GM21390 (cell line): ENCODE results near the gene TBCD.
"Not testable (repeated sequence)": the region's sequence is repeated elsewhere in the genome, so short reads cannot be mapped to it uniquely, and the experiment has no call there.

ENCODE experiments used
- ATAC-seq: cut with Tn5 transposase; IDR thresholded peaks from one replicate; pipeline ENCODE4 v1.9.1; 2021; ENCODE audit not compliant: unreplicated experiment

The TBCD gene

DNA sequence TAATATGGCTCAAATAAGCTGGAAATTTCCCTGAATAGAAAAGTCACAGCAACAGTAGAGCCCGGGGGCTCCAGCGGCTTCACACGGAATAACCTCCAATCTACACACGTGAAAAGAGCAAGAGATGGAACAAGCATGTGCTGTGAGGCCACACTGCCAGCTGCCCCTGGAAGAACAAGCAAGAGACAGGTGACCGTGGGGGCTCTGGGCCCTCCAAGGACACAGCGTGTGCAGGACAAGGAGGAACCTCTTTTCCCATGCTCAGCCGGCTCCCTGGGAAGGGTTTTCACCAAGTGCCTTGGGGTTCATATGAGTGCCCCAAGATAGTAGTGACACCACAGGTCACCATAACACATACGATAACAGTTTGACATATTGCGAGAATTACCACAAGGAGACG is 198.1 kb downstream of the TBCD start:
- no peak for ATAC-seq

DNA sequence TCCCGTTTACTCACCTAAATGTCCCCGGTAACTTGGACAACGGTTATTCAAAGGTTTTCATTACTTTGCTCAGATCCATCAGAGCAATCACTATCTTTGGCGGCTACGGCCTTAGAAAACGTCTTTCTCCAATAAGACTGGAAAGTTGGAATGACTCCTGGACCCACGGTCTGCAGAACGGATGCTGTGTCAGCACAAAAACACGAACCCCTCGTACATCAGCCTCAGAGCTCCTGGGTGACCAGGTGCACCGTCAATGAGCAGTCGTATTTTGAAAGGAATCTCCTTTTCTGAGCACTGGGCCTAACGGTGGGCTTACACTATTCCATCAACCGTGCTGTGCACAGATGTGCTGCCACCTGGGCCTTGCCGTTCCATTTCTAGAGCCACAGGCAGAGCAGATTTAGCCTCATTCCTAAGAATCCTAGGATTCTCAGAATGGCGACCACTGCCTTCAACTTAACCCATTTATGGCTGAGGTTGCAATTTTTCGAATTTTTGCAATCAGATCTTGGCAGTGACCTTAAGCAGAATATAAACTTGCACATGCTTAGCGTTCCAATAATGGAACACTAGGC is 198.7 kb downstream of the TBCD start:
- ATAC-seq, result no peak

DNA sequence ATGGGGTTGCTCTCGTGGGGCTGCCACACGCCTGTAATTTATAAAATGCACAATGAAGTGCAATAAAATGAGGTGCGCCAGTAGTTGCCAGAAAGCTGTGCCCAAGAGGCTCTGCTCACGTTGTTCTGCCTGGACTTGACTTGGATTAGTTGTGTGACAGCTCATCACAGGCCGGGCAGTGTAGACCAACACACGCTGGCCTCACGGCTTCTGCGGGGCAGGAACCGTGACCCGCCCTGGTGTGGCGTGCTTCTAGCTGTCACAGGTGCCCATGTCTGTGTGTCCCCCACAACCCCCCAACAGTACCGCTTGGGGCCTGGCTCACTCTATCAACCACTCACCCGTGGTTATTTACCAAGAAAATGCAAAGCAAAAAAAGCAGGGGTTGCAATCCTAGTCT is 200.2 kb downstream of the TBCD start:
- ATAC-seq, result no peak

DNA sequence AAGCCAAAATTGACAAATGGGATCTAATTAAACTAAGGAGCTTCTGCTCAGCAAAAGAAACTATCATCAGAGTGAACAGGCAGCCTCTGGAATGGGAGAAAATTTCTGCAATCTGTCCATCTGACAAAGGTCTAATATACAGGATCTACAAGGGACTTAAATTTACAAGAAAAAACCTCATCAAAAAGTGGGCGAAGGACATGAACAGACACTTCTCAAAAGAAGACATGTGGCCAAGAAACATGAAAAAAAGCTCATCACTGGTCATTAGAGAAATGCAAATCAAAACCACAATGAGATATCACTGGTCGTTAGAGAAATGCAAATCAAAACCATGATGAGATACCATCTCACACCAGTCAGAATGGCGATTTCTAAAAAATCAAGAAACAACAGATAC is 203.2 kb downstream of the TBCD start:
- not testable (repeated sequence) for ATAC-seq

DNA sequence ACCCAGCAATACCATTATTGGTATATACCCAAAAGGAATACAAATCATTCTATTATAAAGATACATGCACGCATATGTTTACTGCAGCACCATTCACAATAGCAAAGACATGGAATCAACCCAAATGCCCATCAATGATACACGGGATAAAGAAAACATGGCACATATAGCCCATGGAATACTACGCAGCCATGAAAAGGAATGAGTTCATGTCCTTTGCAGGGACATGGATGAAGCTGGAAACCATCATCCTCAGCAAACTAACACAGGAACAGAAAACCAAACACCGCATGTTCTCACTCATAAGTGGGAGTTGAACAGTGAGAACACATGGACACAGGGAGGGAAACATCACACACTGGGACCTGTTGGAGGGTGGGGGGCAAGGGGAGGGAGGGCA is 203.8 kb downstream of the TBCD start:
- not testable (repeated sequence) for ATAC-seq

DNA sequence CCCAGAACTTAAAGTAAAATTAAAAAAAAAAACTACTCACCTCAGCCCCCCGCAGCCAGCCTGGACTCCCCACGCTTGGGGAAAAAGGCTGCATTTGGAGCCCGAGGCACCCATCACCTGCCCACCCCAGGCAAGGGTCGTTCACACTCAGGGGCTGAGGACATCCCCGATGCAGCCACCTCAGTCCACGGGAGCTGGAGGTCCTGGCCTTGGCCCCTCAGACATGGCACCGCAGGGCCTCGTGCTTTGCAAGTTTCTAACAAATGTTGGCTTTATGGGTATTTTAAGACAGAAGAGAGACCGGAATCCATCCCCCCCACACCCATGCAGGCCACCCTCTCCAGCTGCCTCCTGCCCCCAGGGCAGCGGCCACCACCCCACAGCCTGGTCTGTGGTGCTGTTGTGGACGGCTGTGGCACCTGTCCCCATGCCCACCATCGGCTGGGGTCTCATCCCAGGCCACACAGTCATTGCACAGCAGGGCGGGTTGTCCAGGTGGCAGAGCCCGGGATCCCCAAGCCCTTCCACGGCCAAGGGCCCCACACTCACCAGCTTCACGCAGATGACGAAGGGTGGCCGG is 204.4 kb downstream of the TBCD start:
- ATAC-seq, result no peak

DNA sequence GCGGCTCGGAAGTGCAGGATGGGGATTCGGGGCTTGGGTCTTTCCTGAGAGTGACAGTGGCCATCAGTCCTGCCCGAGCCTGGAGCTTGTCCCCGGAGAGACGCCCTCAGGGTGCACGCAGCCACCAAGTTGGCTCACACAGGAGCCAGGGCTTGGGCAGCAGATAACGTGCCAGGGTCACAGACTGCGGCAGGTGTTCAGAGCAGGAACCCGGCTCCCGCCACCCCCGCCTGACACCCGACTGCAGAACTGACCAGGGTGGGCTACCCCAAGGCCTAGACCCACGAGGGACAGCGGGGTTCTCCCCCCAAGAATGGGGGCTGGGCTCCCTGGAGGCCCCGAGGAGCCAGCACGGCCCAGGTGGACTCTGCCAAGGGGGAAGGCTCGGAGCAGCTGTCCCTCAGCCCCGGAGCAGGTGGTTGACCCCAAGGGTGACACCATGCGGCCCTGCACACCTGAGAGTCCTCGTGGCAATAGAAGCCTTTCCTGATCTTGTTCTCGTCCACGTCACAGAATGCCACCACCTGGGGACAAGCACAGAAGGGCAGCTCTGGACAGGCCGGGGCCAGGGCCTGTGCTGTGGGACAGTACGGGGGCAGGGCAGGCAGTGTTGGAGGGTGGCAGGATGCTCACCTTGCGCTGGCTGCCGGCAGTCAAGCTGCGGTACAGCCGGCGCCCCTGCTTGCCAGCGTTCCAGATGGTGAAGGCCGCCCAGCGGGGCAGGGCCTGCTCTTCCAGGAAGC is 205.0 kb downstream of the TBCD start:
- ATAC-seq, result no peak

DNA sequence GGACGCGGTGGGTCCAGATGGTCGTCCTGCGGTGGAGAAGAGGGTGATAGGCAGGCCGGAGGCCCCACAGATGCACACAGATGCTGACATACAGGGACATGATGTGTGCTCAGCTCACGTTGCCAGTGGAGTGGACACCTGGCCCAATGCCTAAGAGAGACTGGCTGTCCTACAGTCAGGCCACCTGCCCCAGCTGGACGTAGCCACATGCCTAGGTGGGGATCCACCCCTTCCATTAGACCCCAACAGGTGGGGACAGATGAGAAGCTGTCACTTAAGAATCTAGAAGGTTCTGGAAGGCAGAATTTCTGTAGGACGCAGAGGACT is 205.6 kb downstream of the TBCD start:
- no peak for ATAC-seq

DNA sequence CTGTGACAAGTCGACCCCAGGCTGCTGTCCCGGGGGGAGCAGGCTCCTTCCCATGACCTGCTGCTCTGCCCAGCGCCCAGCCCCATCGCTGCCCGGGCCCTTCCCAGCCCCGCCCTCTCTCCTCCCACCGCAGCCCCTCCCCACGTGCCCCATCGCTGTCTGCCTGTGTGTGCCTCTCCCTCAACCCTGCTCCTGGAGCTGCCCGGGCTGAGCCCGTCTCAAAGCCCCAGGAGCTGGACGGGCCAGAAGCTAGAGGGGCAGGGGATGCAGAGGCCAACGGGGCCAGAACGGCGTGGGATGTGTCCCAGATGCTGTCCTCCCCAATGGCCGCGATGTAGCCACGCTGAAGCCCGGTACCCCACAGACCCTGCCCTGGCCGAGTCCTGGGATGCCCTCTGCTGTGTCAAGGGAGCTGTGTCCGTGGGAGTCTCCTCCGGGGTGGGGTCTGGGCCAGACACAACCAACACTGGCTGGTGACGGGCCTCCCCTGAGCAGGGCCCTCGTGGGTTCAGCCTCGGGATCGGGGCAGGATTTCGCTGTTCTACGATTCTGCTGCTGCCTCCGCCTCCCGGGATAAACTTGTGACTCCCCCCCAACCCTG is 206.2 kb downstream of the TBCD start:
- ATAC-seq, result no peak

DNA sequence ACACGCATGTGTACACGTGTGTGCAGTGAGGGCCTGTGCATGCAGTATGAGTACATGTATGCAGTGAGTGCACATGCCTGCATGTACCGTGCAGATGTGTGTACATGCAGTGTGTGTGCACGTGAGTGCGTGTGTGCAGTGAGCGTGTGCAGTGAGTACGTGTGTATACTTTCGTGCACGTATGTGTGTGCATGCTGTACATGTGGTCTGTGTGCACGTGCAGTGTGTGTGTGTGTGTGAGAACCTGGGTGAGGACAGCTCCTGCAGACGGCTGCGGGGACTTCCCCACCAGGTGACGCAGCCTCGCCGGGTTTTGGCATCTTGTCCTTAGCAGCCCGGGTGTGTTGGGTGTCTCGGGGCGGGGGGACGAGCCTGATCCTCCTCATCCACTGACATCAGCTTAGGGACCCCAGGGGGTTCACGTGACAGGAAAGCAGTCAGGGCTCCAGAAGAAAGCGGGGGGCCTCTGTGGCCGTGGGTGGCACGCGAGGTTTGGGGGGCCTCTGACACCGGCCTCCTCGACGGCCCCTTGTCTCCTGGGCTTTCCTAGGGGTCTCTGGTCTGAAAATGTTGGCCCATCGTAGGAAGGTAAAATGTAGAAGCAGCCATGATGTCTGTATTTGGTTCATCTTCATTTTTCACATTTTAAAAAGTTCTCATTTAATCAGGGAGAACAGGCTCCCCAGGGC is 207.5 kb downstream of the TBCD start:
- ATAC-seq, result no peak

DNA sequence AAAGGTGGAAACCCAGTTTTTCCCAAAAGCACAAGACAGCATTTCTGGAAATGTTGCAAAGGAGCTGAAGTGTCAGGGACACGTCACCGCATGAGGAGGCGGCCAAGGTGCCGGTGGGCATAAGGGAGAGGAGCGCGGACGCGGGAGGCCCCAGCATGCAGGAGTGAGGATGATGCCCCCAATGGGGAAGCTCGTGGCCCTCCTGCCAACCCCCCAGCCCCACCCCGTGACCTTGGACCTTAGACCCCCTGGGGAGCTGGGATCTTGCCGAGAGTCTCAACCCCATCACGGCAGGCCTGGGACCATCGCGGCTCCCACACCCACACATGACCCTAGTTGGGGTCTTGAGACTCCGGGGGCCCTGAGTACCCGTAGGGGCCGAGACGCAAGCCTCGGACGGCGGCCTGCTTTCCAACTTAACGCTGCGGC is 208.1 kb downstream of the TBCD start:
- no peak for ATAC-seq

DNA sequence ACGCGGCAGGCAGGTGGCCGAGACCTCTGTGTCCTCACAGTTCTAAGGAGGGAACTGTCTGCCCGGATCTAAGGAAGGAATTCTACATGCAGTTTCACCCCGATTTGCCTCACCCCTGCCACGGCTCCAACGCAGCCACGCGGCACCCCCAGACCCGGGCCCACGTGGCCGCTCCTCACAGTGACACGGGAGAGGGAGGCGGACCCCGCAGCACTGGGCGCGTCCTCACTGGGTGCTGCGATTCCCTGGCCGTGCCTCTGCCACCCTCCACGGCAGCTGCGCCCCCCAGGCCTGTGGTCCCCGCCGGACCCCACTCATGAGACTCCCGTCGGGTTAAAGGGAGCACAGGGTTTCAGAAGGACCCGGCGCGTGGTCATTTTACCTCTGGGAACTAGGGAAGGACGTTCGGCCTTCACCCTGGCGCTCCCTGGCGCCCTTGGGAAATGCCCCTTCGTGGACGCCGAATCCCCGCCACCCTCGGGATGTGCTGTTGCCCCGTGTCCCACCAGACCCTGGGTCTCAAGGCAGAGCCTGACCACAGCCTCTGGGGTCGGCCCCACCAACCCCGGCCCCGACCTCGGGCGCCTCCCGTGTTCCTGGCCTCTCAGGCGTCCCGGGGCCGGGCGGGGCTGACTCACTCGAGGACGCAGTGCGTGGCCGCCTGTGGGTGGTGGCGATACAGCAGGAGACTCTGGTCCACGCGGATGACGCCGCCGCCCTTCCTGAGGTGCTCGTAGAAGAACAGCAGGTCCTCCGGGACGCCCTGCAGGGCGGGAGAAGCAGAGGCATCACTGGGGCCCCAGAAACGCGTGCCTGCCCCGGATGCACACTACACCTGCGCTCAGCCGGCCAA is 208.8 kb downstream of the TBCD start:
- ATAC-seq, result no peak

DNA sequence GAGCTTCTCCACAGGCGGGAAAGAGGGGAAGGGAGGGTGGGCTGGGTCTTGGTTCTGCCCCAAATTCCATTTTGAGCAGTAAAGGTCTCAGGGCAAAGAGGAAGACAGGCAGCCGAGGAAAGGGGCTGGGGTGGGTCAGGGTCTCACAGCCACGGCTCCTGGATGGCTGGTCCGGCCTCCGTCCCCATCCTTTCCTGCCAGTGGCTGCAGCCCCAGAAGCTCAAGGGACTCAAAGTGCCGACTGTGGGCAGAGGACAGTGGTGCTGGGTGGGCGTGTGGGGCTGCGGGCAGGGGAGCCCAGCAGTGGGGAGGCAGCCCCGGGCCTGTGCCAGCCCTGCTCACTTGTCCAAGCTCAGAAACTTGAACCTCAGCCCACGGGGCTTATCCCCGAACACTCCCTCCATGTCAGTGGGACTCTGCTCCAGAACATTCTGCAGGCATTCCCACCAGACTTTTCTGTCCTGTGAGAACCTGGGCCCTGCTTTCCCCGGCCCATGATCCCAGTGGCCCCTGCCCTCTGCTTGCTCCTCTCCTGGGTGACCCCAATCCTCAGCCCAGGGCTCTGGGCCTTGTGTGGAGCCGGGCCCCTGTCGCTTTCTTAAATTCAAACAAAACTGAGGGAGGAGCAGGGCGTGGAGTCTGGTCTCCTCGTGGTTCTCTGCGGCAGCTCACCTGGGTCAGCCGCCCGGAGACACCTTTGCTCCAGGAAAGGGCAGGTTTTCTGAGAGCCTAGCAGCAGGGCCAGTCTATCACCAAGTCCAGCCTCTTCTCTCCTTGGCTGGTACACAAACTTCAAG is 209.7 kb downstream of the TBCD start:
- no peak for ATAC-seq

DNA sequence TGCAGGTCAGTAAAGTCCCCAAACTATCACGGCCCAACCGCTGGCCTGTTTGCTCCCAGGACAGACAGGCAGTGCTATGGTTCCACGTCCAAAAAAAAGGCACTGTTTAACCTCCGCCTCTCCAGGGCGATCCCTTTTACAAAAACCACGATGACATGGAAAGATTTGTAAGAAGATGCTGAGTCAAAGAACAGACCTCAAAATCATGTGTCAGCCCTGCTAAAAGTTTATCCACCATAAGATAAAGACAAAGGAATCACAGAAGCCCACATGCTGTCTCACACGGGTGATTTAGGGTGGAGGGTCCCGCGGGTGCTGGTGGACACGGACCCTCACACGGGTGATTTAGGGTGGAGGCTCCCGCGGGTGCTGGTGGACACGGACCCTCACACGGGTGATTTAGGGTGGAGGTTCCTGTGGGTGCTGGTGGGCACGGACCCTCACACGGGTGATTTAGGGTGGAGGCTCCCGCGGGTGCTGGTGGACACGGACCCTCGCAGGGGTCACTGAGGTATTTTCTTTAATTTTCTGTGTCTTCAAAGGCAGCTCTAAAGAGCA is 210.4 kb downstream of the TBCD start:
- no peak for ATAC-seq

DNA sequence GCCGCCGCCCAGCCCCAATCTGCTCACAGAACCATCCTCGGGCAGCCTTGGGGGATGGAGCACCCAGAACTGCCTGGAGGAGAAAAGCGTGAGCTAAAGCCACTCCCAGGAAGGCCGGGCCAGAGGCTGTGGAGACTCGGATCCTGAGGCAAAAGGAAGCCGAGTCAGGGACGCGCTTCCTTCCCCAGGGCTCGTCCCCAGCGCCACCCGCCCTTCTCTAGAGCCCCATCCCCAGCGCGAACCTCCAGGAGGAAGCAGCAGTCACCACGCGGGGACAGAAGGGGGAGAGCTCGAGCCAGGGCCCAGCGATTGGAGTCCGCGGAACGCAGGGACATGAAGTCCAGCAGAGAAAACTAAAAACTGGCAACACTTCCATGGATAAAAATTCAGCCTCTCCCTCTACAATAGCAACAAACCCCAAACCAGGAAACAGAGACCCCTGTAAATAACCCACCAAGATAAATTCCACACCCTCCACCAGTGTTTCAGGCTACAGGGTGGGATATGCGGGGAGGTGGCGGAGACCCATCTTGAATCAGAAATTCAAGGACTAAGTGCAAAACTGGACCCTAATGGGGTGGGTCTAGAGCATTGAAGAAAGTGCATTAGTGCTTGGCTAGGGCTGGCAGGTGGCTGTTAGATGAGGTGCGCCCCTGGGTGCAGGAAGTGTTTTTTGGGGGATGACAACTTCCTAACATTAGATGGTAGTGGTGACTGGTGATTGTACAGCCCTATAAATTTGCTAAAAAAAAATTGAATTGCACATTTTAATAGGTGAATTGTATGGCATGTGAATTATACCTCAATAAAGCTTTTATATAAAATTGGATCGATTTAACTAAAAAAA is 211.5 kb downstream of the TBCD start:
- ATAC-seq, result no peak

DNA sequence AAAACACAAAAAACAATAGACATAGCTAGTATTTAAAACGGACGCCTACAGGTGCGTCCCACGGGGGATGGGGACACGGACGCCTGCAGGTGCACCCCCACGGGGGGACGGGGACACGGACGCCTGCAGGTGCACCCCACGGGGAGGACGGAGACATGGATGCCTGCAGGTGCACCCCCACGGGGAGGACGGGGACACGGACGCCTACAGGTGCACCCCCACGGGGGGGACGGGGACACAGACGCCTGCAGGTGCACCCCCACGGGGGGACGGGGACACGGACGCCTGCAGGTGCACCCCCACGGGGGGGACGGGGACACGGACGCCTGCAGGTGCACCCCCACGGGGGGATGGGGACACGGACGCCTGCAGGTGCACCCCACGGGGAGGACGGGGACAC is 212.6 kb downstream of the TBCD start:
- ATAC-seq, result not testable (repeated sequence)

DNA sequence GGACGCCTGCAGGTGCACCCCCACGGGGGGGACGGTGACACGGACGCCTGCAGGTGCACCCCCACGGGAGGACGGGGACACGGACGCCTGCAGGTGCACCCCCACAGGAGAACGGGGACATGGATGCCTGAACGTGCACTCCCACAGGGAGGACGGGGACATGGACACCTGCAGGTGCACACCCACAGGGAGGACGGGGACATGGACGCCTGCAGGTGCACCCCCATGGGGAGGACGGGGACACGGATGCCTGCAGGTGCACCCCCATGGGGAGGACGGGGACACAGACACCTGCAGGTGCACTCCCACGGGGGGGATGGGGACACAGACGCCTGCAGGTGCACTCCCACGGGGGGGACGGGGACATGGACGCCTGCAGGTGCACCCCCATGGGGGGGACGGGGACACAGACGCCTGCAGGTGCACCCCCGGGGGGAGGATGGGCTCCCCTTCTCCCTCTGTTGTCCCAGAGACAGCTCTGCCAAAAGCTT is 213.0 kb downstream of the TBCD start:
- no peak for ATAC-seq

DNA sequence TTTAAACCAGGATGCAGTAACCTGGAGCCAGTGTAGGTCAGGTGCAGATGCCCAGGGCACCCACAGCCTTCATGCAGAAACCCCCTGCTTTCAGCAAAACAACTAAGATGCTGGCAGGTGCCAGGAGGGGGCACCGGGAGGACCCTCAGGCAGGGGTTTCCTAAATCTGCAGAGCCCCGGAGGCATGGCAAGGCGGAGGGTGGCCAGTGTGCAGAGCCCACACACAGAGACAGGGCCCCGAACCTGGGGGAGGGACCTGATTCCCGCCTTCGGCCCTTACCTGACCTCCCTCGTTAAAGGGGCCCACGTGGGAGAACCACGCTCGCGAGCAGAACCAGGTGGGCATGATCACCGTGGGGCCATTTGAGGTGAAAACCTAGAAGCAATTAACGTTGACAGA is 213.5 kb downstream of the TBCD start:
- no peak for ATAC-seq

DNA sequence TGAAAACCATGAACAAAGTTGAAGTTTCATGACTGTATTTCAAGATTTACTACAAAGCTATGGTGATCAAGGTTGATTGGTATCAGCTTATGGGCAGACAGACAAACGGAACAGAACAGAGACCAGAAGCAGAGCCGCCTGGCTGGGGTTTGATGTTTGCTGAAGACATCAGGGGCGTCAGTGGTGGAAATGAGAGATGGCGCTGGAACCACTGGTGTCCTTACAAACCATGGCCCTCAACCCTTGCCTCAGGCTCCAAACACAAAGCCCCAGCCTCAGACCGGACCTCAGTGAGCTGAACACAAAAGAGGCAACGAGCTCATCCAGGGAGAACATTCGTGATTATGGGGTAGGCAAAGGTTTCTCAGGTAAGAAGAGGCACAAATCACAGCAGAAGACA is 214.6 kb downstream of the TBCD start:
- no peak for ATAC-seq
